Mucosa of descending colon (tissue), 3 donors: ENCODE results near the gene COL5A1. TPM values are rescaled to one million over a fixed set of nuclear protein-coding genes. Genes with fewer than 3 reads are reported as not detected.
A peak's percentile ranks its signal among the peaks of the same experiment; 100 is the strongest.

Source experiments
- ATAC-seq: fragments of 200-7000 bp; cut with Tn5 transposase; one replicate; pipeline ENCODE4 v1.9.1; 2020; ENCODE audit warnings: mild to moderate bottlenecking, moderate library complexity
- DNase-seq, 3 donors: peaks; one replicate each; pipeline ENCODE4 v3.0.0-alpha.2; 2020
- H3K36me3 ChIP-seq: fragments of 200-600 bp; one replicate; pipeline ENCODE4 v1.8.0; 2021; ENCODE audit warnings: low read depth, mild to moderate bottlenecking
- H3K4me1 ChIP-seq: fragments of 200-600 bp; one replicate; pipeline ENCODE4 v1.8.0; 2021; ENCODE audit warnings: low read depth, mild to moderate bottlenecking
- H3K4me3 ChIP-seq: fragments of 200-600 bp; one replicate; pipeline ENCODE4 v1.8.0; 2021; ENCODE audit warnings: mild to moderate bottlenecking
- H3K9me3 ChIP-seq: fragments of 200-600 bp; one replicate; pipeline ENCODE4 v1.8.0; 2021; ENCODE audit warnings: mild to moderate bottlenecking
- CTCF ChIP-seq: fragments of 200-600 bp; IDR thresholded peaks from one replicate; pipeline ENCODE4 v1.8.0; 2022; ENCODE audit warnings: antibody characterized with exemption, mild to moderate bottlenecking
- intact Hi-C, 2 donors: fragments of 100-400 bp; cut with DNase I in 1 of 2; cut with micrococcal nuclease in 1 of 2; formaldehyde crosslinking; loops; one replicate each; pipeline versions ENCODE4 v1.11.0 to v1.11.1; 2022; cut with DNase I, micrococcal nuclease
- total RNA-seq, 3 donors: library from RNA; stranded (reverse); fragmentation: NEBNext Ultra II Directional in 2 of 3; extraction: Animal tissue kit (Norgen Biotek cat#: 25700) in 2 of 3; gene quantifications; one replicate each; pipeline versions ENCODE4 v1.2.1 to v1.2.4, GENCODE V29; 2021 to 2023
- donor health status: DM: no; HTN: no; CAD: no; lungs with moderate emphysema.
- donor health status: DM: no; HTN: no; CAD: no.
- donor health status: DM: no; HTN: yes; CAD: no.

COL5A1 gene
- total RNA-seq, 3 donors from 2014 or later: 8.6 to 62.3 (median 22.2) TPM

GRCh38 chr9:134644725-134645606 is 3.4 kb downstream of the COL5A1 start:
- Histone ChIP-seq H3K36me3 (no peaks in the 10 kb centered on the region), H3K9me3 (no peaks in the 10 kb centered on the region), H3K4me3 (no peak overlapping the region), H3K4me1 (no peaks in the 10 kb centered on the region)
- DNase-seq: peak; percentile 55 to 73 (median 64)
- intact Hi-C loops: no loop called here
- no peak for TF ChIP-seq CTCF
- ATAC-seq: peak; percentile 46

GRCh38 chr9:134645607-134646365 is 4.2 kb downstream of the COL5A1 start:
- Histone ChIP-seq H3K4me3 (no peak overlapping the region), H3K36me3 (no peaks in the 10 kb centered on the region), H3K9me3 (no peaks in the 10 kb centered on the region), H3K4me1 (no peaks in the 10 kb centered on the region)
- ATAC-seq (no peak), DNase-seq (peak in 1 of 3 donors; percentile 6)
- TF ChIP-seq CTCF: no peak
- intact Hi-C loops: no loop called here

- intact Hi-C loops: no loop called here
- no peak for TF ChIP-seq CTCF
- DNase-seq (peak in 2 of 3 donors; percentile 9 to 39), ATAC-seq (no peak)
- no peak overlapping the region for H3K4me3 ChIP-seq
- no peaks in the 10 kb centered on the region for H3K36me3 ChIP-seq
- no peaks in the 10 kb centered on the region for H3K4me1 ChIP-seq
- H3K9me3 ChIP-seq: no peaks in the 10 kb centered on the region
Observed at GRCh38 chr9:134647359-134648080, 5.9 kb downstream of the COL5A1 start.

GRCh38 chr9:134648701-134649530 is 7.3 kb downstream of the COL5A1 start:
- H3K4me1 ChIP-seq: no peaks in the 10 kb centered on the region
- no peak for ATAC-seq
- no peak for TF ChIP-seq CTCF

More at GRCh38 chr9:134648701-134649530, 7.3 kb downstream of the COL5A1 start:
- intact Hi-C loops: no loop called here
- Histone ChIP-seq H3K9me3 (no peaks in the 10 kb centered on the region), H3K36me3 (no peaks in the 10 kb centered on the region), H3K4me3 (no peak overlapping the region)
- peak in 2 of 3 donors; percentile 16 to 31 for DNase-seq
